ENCODE data around the gene HOXC5. TPM values are rescaled to one million over a fixed set of nuclear protein-coding genes. Genes with fewer than 3 reads are reported as not detected.

The HOXC5 gene
- 1 to 10 TPM in 1 of 4 donors, under 1 TPM in 2, not detected in 1; 0.58 to 2.2 (median 0.97) TPM for total RNA-seq

GRCh38 chr12:54032627-54033100 lies at the start of gene HOXC5:
HOXC5 (plus strand) TSS chr12:54033050; CDS start chr12:54033123, 73 bp downstream.
- WGBS, 2 donors, result 1% methylated on average over 12 of the region's 12 CpGs
- peak in 1 of 2 donors; percentile 97 for DNase-seq (ENCODE audit: low spot score in 2 of 2)
- intact Hi-C loops (cut with DNase I; ENCODE audit: low total_unique reads), result loop anchor here (5.0 kb wide), 1 partner anchor 160 kb away; no protein-coding TSS in a partner anchor
- TF ChIP-seq POLR2A (IDR thresholded peaks at IDR 0.05) (no peak), CTCF (IDR thresholded peaks at IDR 0.05) (peak in 1 of 3 donors; percentile 88)
- H3K4me3 ChIP-seq (ENCODE audit: low read depth, poor library complexity, severe bottlenecking), result no peak within 1 kb of the TSS

- DNase-seq (ENCODE audit: low spot score in 2 of 2), result no peak
- no peak overlapping the region for H3K4me3 ChIP-seq (ENCODE audit: low read depth, poor library complexity, severe bottlenecking)
- 5 to 8% methylated on average over 17 of the region's 17 CpGs for WGBS, 2 donors
- no peak for TF ChIP-seq CTCF (IDR thresholded peaks at IDR 0.05)
- no peak for TF ChIP-seq POLR2A (IDR thresholded peaks at IDR 0.05)
- intact Hi-C loops (cut with DNase I; ENCODE audit: low total_unique reads), result no loop called here
These were observed 49.3 kb upstream of the HOXC5 start for GRCh38 chr12:53983568-53983949.

GRCh38 chr12:53983950-53984572 lies 48.8 kb upstream of the HOXC5 start:
- WGBS, 2 donors, result 4 to 10% methylated on average over 30 of the region's 30 CpGs
- TF ChIP-seq POLR2A (IDR thresholded peaks at IDR 0.05), result no peak
- no peak for TF ChIP-seq CTCF (IDR thresholded peaks at IDR 0.05)
- intact Hi-C loops (cut with DNase I; ENCODE audit: low total_unique reads), result no loop called here
- DNase-seq (ENCODE audit: low spot score in 2 of 2), result no peak
- H3K4me3 ChIP-seq (ENCODE audit: low read depth, poor library complexity, severe bottlenecking), result no peak overlapping the region

- peak; percentile 97 to 99 for DNase-seq (ENCODE audit: low spot score in 2 of 2)
- TF ChIP-seq CTCF (IDR thresholded peaks at IDR 0.05) (peak in 1 of 3 donors; percentile 53), POLR2A (IDR thresholded peaks at IDR 0.05) (no peak)
- WGBS, 2 donors, result 1 to 2% methylated on average over 42 to 55 of the region's 55 CpGs
- H3K4me3 ChIP-seq (ENCODE audit: low read depth, poor library complexity, severe bottlenecking), result peak within 1 kb of the TSS; percentile 41
- intact Hi-C loops (cut with DNase I; ENCODE audit: low total_unique reads), result no loop called here
These were observed 47.8 kb upstream of the HOXC5 start, which contains the start of gene HOXC10 for GRCh38 chr12:53984901-53985691. HOXC10 (plus strand) TSS chr12:53985146; CDS start chr12:53985260, 114 bp downstream.

GRCh38 chr12:53985692-53985993 lies 47.2 kb upstream of the HOXC5 start:
- DNase-seq (ENCODE audit: low spot score in 2 of 2), result no peak

More at GRCh38 chr12:53985692-53985993, 47.2 kb upstream of the HOXC5 start:
- peak overlapping the region; percentile 41 for H3K4me3 ChIP-seq (ENCODE audit: low read depth, poor library complexity, severe bottlenecking)
- intact Hi-C loops (cut with DNase I; ENCODE audit: low total_unique reads), result no loop called here
- WGBS, 2 donors, result 2 to 4% methylated on average over 9 to 21 of the region's 21 CpGs
- TF ChIP-seq POLR2A (IDR thresholded peaks at IDR 0.05), result no peak
- TF ChIP-seq CTCF (IDR thresholded peaks at IDR 0.05), result no peak

All from lower leg skin (tissue), 4 donors.